Islet precursor cell (in vitro differentiated cells): ENCODE measurements around the gene USP10.

Experiments used
- DNase-seq: peaks from one replicate; pipeline ENCODE4 v3.0.0-alpha.2; 2018

The USP10 gene

GRCh38 chr16:84780544-84781376 is 81.0 kb downstream of the USP10 start:
- no peak for DNase-seq

GRCh38 chr16:84782846-84783245 is 83.0 kb downstream of the USP10 start:
- no peak for DNase-seq

GRCh38 chr16:84785843-84786581 is 86.2 kb downstream of the USP10 start:
- no peak for DNase-seq

GRCh38 chr16:84786605-84787262 is 86.9 kb downstream of the USP10 start:
- no peak for DNase-seq

- DNase-seq = no peak
These were observed 87.4 kb downstream of the USP10 start for GRCh38 chr16:84787263-84787622.

- no peak for DNase-seq
These were observed 89.2 kb downstream of the USP10 start for GRCh38 chr16:84788920-84789391.

GRCh38 chr16:84789431-84789830 is 89.6 kb downstream of the USP10 start:
- no peak for DNase-seq

- no peak for DNase-seq
These were observed 90.5 kb downstream of the USP10 start for GRCh38 chr16:84790301-84790700.

GRCh38 chr16:84791088-84791487 is 91.3 kb downstream of the USP10 start:
- DNase-seq = no peak

GRCh38 chr16:84791501-84791900 is 91.7 kb downstream of the USP10 start:
- DNase-seq = no peak

- DNase-seq = no peak
These were observed 94.4 kb downstream of the USP10 start for GRCh38 chr16:84794186-84794585.

- no peak for DNase-seq
These were observed 94.8 kb downstream of the USP10 start for GRCh38 chr16:84794626-84795025.

- DNase-seq = no peak
These were observed 95.7 kb downstream of the USP10 start for GRCh38 chr16:84795329-84796053.

GRCh38 chr16:84800158-84800978 is 100.6 kb downstream of the USP10 start:
- DNase-seq = no peak

GRCh38 chr16:84803146-84803545 is 103.3 kb downstream of the USP10 start:
- no peak for DNase-seq

GRCh38 chr16:84804326-84804725 is 104.5 kb downstream of the USP10 start:
- DNase-seq = no peak

- DNase-seq = peak; percentile 93
These were observed 106.6 kb downstream of the USP10 start for GRCh38 chr16:84806256-84806889.

- no peak for DNase-seq
These were observed 107.1 kb downstream of the USP10 start for GRCh38 chr16:84806890-84807258.

- no peak for DNase-seq
These were observed 108.0 kb downstream of the USP10 start for GRCh38 chr16:84807776-84808175.

- DNase-seq = no peak
These were observed 109.0 kb downstream of the USP10 start for GRCh38 chr16:84808826-84809225.

- DNase-seq = no peak
These were observed 110.9 kb downstream of the USP10 start for GRCh38 chr16:84810518-84811273.
